22Rv1 (cell line): ENCODE data around the gene RIOX2.

Experiments
- ZFX ChIP-seq: fragments of 450-650 bp; IDR thresholded peaks from 2 replicates; pipeline ENCODE4 v1.6.1; 2017; ENCODE audit warnings: antibody characterized with exemption, borderline replicate concordance
- TF ChIP-seq, protein P1 (sequence below): fragments of 450-650 bp; IDR thresholded peaks from 2 replicates; pipeline ENCODE4 v1.5.1; 2017; ENCODE audit warnings: mild to moderate bottlenecking

DNA sequence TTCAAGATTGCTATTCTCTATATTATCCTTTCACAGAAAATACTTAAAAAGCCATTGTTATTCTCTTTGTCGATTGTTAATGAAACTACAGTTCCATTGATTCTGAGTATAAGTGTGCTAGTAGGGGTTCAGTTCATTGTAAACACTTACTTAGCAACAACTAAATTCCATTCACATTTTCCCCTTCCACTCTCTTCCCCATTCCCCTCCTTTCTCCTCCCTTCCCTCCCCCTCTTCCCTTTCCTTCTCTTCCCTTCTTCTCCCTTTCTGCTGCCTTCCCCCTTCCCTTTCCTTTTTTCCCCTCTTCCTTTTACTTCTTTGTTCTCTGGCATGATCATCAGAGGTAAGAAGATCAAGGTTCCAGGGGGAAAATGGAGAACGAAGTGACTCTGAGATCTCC lies 21.3 kb upstream of the RIOX2 start:
- TF ChIP-seq, protein P1, sequence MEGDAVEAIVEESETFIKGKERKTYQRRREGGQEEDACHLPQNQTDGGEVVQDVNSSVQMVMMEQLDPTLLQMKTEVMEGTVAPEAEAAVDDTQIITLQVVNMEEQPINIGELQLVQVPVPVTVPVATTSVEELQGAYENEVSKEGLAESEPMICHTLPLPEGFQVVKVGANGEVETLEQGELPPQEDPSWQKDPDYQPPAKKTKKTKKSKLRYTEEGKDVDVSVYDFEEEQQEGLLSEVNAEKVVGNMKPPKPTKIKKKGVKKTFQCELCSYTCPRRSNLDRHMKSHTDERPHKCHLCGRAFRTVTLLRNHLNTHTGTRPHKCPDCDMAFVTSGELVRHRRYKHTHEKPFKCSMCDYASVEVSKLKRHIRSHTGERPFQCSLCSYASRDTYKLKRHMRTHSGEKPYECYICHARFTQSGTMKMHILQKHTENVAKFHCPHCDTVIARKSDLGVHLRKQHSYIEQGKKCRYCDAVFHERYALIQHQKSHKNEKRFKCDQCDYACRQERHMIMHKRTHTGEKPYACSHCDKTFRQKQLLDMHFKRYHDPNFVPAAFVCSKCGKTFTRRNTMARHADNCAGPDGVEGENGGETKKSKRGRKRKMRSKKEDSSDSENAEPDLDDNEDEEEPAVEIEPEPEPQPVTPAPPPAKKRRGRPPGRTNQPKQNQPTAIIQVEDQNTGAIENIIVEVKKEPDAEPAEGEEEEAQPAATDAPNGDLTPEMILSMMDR, result no peak
- TF ChIP-seq ZFX, result no peak
